Ishikawa (cell line): ENCODE measurements around the gene ABRAXAS1.

Experiments
- CEBPB ChIP-seq: IDR thresholded peaks from 2 replicates; pipeline ENCODE4 v1.6.1; 2012
- CREB1 ChIP-seq: IDR thresholded peaks from 2 replicates; pipeline ENCODE4 v1.6.1; 2012; ENCODE audit warnings: low read depth
- EGR1 ChIP-seq: IDR thresholded peaks from 2 replicates; pipeline ENCODE4 v1.6.1; 2012
- EP300 ChIP-seq: IDR thresholded peaks from 2 replicates; pipeline ENCODE4 v1.6.1; 2012; ENCODE audit warnings: borderline replicate concordance
- FOXM1 ChIP-seq: IDR thresholded peaks from 2 replicates; pipeline ENCODE4 v1.6.1; 2012; ENCODE audit warnings: low read depth, borderline replicate concordance
- RAD21 ChIP-seq: IDR thresholded peaks from 2 replicates; pipeline ENCODE4 v1.6.1; 2012; ENCODE audit warnings: low read depth
- TAF1 ChIP-seq: IDR thresholded peaks from 2 replicates; pipeline ENCODE4 v1.6.1; 2012; ENCODE audit warnings: low read depth, mild to moderate bottlenecking
- TEAD4 ChIP-seq: IDR thresholded peaks from 2 replicates; pipeline ENCODE4 v1.6.1; 2012
- YY1 ChIP-seq: IDR thresholded peaks from 2 replicates; pipeline ENCODE4 v1.6.1; 2012; ENCODE audit warnings: low read depth
- ZBTB7A ChIP-seq: IDR thresholded peaks from 2 replicates; pipeline ENCODE4 v1.6.1; 2012; ENCODE audit warnings: low read depth
- TF ChIP-seq, protein P1 (sequence below): IDR thresholded peaks from 2 replicates; pipeline ENCODE4 v1.6.1; 2012
- TF ChIP-seq, protein P2 (sequence below): IDR thresholded peaks from 2 replicates; pipeline ENCODE4 v1.6.1; 2012; ENCODE audit warnings: low read depth, mild to moderate bottlenecking
- TF ChIP-seq, protein P3 (sequence below): IDR thresholded peaks from 2 replicates; pipeline ENCODE4 v1.6.1; 2012

DNA sequence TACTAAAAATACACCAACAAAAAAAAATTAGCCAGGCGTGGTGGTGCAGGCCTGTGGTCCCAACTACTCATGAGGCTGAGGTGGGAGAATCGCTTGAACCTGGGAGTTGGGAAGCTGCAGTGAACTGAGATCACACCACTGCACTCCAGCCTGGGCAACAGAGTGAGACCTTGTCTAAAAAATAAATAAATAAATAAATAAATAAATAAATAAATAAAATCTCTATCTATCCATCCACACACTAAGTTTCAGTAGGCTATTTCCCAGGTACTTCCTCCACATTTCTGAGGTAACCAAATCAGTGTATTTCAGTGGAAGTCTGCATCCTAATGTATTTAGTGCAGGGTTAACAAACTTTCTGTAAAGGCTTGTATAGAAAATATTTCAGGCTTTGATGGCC, 10.9 kb downstream of the ABRAXAS1 start:
- TF ChIP-seq, protein P1, sequence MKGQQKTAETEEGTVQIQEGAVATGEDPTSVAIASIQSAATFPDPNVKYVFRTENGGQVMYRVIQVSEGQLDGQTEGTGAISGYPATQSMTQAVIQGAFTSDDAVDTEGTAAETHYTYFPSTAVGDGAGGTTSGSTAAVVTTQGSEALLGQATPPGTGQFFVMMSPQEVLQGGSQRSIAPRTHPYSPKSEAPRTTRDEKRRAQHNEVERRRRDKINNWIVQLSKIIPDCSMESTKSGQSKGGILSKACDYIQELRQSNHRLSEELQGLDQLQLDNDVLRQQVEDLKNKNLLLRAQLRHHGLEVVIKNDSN, result no peak
- TF ChIP-seq FOXM1 (no peak), EP300 (no peak), CEBPB (no peak), YY1 (no peak), TEAD4 (no peak), ZBTB7A (no peak), EGR1 (no peak), RAD21 (no peak), CREB1 (no peak), TAF1 (no peak)
- TF ChIP-seq, protein P2, sequence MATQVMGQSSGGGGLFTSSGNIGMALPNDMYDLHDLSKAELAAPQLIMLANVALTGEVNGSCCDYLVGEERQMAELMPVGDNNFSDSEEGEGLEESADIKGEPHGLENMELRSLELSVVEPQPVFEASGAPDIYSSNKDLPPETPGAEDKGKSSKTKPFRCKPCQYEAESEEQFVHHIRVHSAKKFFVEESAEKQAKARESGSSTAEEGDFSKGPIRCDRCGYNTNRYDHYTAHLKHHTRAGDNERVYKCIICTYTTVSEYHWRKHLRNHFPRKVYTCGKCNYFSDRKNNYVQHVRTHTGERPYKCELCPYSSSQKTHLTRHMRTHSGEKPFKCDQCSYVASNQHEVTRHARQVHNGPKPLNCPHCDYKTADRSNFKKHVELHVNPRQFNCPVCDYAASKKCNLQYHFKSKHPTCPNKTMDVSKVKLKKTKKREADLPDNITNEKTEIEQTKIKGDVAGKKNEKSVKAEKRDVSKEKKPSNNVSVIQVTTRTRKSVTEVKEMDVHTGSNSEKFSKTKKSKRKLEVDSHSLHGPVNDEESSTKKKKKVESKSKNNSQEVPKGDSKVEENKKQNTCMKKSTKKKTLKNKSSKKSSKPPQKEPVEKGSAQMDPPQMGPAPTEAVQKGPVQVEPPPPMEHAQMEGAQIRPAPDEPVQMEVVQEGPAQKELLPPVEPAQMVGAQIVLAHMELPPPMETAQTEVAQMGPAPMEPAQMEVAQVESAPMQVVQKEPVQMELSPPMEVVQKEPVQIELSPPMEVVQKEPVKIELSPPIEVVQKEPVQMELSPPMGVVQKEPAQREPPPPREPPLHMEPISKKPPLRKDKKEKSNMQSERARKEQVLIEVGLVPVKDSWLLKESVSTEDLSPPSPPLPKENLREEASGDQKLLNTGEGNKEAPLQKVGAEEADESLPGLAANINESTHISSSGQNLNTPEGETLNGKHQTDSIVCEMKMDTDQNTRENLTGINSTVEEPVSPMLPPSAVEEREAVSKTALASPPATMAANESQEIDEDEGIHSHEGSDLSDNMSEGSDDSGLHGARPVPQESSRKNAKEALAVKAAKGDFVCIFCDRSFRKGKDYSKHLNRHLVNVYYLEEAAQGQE, result no peak
- TF ChIP-seq, protein P3, sequence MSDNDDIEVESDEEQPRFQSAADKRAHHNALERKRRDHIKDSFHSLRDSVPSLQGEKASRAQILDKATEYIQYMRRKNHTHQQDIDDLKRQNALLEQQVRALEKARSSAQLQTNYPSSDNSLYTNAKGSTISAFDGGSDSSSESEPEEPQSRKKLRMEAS, result no peak
